Spleen (tissue), 7 donors: Measurements from ENCODE around the gene RUSF1.

Experiments used
- CTCF ChIP-seq, 11 experiments: fragments of 200-600 bp in 7 of 11; fragments of 450-650 bp in 4 of 11; sonication (generic) in 4 of 11; IDR thresholded peaks in 8 of 11; conservative IDR thresholded peaks in 3 of 11; 1 replicate in 7 of 11; 2 replicates in 4 of 11; pipeline versions ENCODE4 v1.4.0 to v1.8.0; 2016 to 2021; ENCODE audit warnings: antibody characterized with exemption in 11 of 11, inconsistent platforms in 4 of 11, mild to moderate bottlenecking in 1 of 11
- POLR2AphosphoS5 ChIP-seq, 3 donors: sonication (generic); formaldehyde crosslinking; IDR thresholded peaks; one replicate each; pipeline ENCODE4 v1.5.1; 2017; ENCODE audit warnings: antibody characterized with exemption in 3 of 3
- donor health status: DM: no; HTN: no; CAD: no; lungs with moderate emphysema.
- donor health status: DM: no; HTN: no; CAD: no.
- donor health status: DM: no; HTN: no; CAD: no.

GRCh38 chr16:31471875-31472708, 36.1 kb downstream of the RUSF1 start, which contains the start of gene TGFB1I1:
- TF ChIP-seq CTCF (IDR thresholded peaks at IDR 0.05 in 8 of 11, conservative IDR thresholded peaks at IDR 0.05 in 3 of 11) (no peak), POLR2AphosphoS5 (IDR thresholded peaks at IDR 0.05) (peak in 2 of 3 donors; percentile 42 to 49)
